Activated CD8-positive, alpha-beta T cell treated with anti-CD3 and anti-CD28 coated beads, Interleukin-2, amount 10 ng/mL, durations not matched to agents 7 days and 5 days (primary cell): ENCODE data around the gene CSAD. TPM values are rescaled to one million over a fixed set of nuclear protein-coding genes. Genes with fewer than 3 reads are reported as not detected.
"Not testable (repeated sequence)": the region's sequence is repeated elsewhere in the genome, so short reads cannot be mapped to it uniquely, and the experiment has no call there.

Source experiments
- ATAC-seq: fragments of 150-1000 bp; cut with Tn5 transposase; one replicate; pipeline ENCODE4 v1.10.0; 2021; ENCODE audit warnings: moderate library complexity
- CTCF ChIA-PET: fragments of 350-600 bp; sonication (Branson Sonifier 250); formaldehyde crosslinking; loops from one replicate; lab custom pipeline; 2021; ENCODE audit warnings: antibody characterized with exemption; lab: Charles Lee
- POLR2A ChIA-PET: fragments of 350-600 bp; sonication (Branson Sonifier 250); formaldehyde crosslinking; loops from one replicate; lab custom pipeline; 2021; ENCODE audit warnings: antibody characterized with exemption; lab: Charles Lee
- DNase-seq: peaks from one replicate; pipeline ENCODE4 v3.0.0-alpha.2; 2020
- H3K27ac Mint-ChIP-seq: one replicate; pipeline ENCODE4 v1.8.0; 2021; ENCODE audit warnings: mild to moderate bottlenecking, mixed read lengths
- H3K27me3 Mint-ChIP-seq: one replicate; pipeline ENCODE4 v1.8.0; 2021; ENCODE audit warnings: low read depth, mixed read lengths
- H3K36me3 Mint-ChIP-seq: one replicate; pipeline ENCODE4 v1.8.0; 2021; ENCODE audit warnings: low read depth, mixed read lengths
- H3K4me1 Mint-ChIP-seq: one replicate; pipeline ENCODE4 v1.8.0; 2021; ENCODE audit warnings: low read depth, mixed read lengths
- H3K4me3 Mint-ChIP-seq: one replicate; pipeline ENCODE4 v1.8.0; 2021; ENCODE audit warnings: mild to moderate bottlenecking, mixed read lengths
- H3K9me3 Mint-ChIP-seq: one replicate; pipeline ENCODE4 v1.8.0; 2022; ENCODE audit warnings: mixed read lengths; ENCODE audit not compliant: insufficient read depth
- total RNA-seq, 2 experiments: library from RNA; stranded (reverse); gene quantifications; one replicate each; pipeline ENCODE4 v1.2.3, GENCODE V29; 2021

The CSAD gene
- total RNA-seq, 2 experiments from 2014 or later, result 15.7 to 17.0 TPM

GRCh38 chr12:53208435-53208834, 27.7 kb upstream of the CSAD start:
- no peak for ATAC-seq
- Mint-ChIP-seq H3K36me3 (peaks cover 75% of the 10 kb centered on the region), H3K27ac (peak overlapping the region; percentile 95), H3K27me3 (no peaks in the 10 kb centered on the region), H3K9me3 (no peaks in the 10 kb centered on the region), H3K4me1 (peaks cover 79% of the 10 kb centered on the region), H3K4me3 (peak overlapping the region; percentile 81)
- DNase-seq, result no peak
- ChIA-PET CTCF (interaction anchor here (1.0 to 15.1 kb wide), 13 partner anchors 9 to 142 kb away, joined by 3 to 401 read pairs (median 8); partner anchors contain the start of genes AAAS, ESPL1, MYG1 and PFDN5), POLR2A (interaction anchor here (0.6 to 4.6 kb wide), 9 partner anchors 10 to 91 kb away, joined by 3 to 46 read pairs (median 4); partner anchors contain the start of genes CSAD, ESPL1, MYG1 and ZNF740)

GRCh38 chr12:53207042-53207441, 26.3 kb upstream of the CSAD start, which contains the start of gene ITGB7:
Gene ITGB7 (minus strand): TSS chr12:53207251. CDS start chr12:53200443, 6,808 bp downstream.
- H3K4me1 Mint-ChIP-seq, result peaks cover 80% of the 10 kb centered on the region
- peaks cover 68% of the 10 kb centered on the region for H3K36me3 Mint-ChIP-seq
- POLR2A ChIA-PET, result interaction anchor here (0.6 to 4.6 kb wide), 7 partner anchors 8 to 118 kb away, joined by 3 to 46 read pairs (median 4); partner anchors contain the start of gene ESPL1

GRCh38 chr12:53205747-53206419, 25.2 kb upstream of the CSAD start:
- Mint-ChIP-seq H3K4me3 (peak overlapping the region; percentile 83), H3K36me3 (peaks cover 66% of the 10 kb centered on the region), H3K27me3 (no peaks in the 10 kb centered on the region), H3K4me1 (peaks cover 80% of the 10 kb centered on the region), H3K9me3 (no peaks in the 10 kb centered on the region), H3K27ac (peak overlapping the region; percentile 86)
- ChIA-PET POLR2A (interaction anchor here (0.6 to 4.6 kb wide), 6 partner anchors 13 to 295 kb away, joined by 3 to 46 read pairs (median 4); partner anchors contain the start of genes CSAD, TARBP2 and ZNF740), CTCF (interaction anchor here (1.1 to 12.7 kb wide), 5 partner anchors 46 to 140 kb away, joined by 4 to 188 read pairs (median 7); partner anchors contain the start of gene ESPL1)
- peak; percentile 71 for ATAC-seq
- peak; percentile 90 for DNase-seq

More at GRCh38 chr12:53207042-53207441, 26.3 kb upstream of the CSAD start, which contains the start of gene ITGB7:
- peak within 1 kb of the TSS; percentile 83 for H3K4me3 Mint-ChIP-seq
- ATAC-seq, result peak; percentile 75
- DNase-seq, result peak; percentile 89
- no peaks in the 10 kb centered on the region for H3K27me3 Mint-ChIP-seq
- no peaks in the 10 kb centered on the region for H3K9me3 Mint-ChIP-seq
- CTCF ChIA-PET, result interaction anchor here (1.1 to 12.7 kb wide), 5 partner anchors 12 to 114 kb away, joined by 5 to 192 read pairs (median 30); partner anchors contain the start of genes AAAS, MYG1 and PFDN5
- H3K27ac Mint-ChIP-seq, result peak within 1 kb of the TSS; percentile 95

GRCh38 chr12:53204351-53204750, 23.6 kb upstream of the CSAD start:
- CTCF ChIA-PET, result interaction anchor here (1.1 to 2.8 kb wide), 6 partner anchors 9 to 139 kb away, joined by 3 to 7 read pairs (median 4); no protein-coding TSS in a partner anchor
- Mint-ChIP-seq H3K4me3 (peak overlapping the region; percentile 45), H3K36me3 (peaks cover 67% of the 10 kb centered on the region), H3K27ac (no peak overlapping the region), H3K4me1 (peaks cover 80% of the 10 kb centered on the region), H3K27me3 (no peaks in the 10 kb centered on the region), H3K9me3 (no peaks in the 10 kb centered on the region)
- ATAC-seq (no peak), DNase-seq (no peak)
- POLR2A ChIA-PET, result interaction anchor here (0.7 to 1.4 kb wide), 2 partner anchors 15 to 46 kb away, joined by 3 to 4 read pairs; no protein-coding TSS in a partner anchor

- DNase-seq, H3K27ac Mint-ChIP-seq, H3K27me3 Mint-ChIP-seq, ATAC-seq, H3K4me3 Mint-ChIP-seq, H3K9me3 Mint-ChIP-seq: not testable (repeated sequence)
- CTCF ChIA-PET, result interaction anchor here (0.7 to 6.5 kb wide), 9 partner anchors 10 to 90 kb away, joined by 3 to 58 read pairs (median 3); partner anchors contain the start of gene ESPL1
- peaks cover 77% of the 10 kb centered on the region for H3K36me3 Mint-ChIP-seq
- POLR2A ChIA-PET, result interaction anchor here (0.8 to 7.9 kb wide), 5 partner anchors 14 to 66 kb away, joined by 3 to 57 read pairs (median 4); partner anchors contain the start of genes CSAD, ESPL1 and ZNF740
- H3K4me1 Mint-ChIP-seq, result peaks cover 79% of the 10 kb centered on the region
Observed at GRCh38 chr12:53202316-53202715, 21.6 kb upstream of the CSAD start.

GRCh38 chr12:53201639-53202038, 20.9 kb upstream of the CSAD start:
- Mint-ChIP-seq H3K27ac (peak overlapping the region; percentile 58), H3K36me3 (peaks cover 79% of the 10 kb centered on the region), H3K9me3 (no peaks in the 10 kb centered on the region), H3K27me3 (no peaks in the 10 kb centered on the region), H3K4me1 (peaks cover 79% of the 10 kb centered on the region), H3K4me3 (peak overlapping the region; percentile 48)
- DNase-seq, result no peak
- CTCF ChIA-PET, result interaction anchor here (0.7 to 6.5 kb wide), 9 partner anchors 11 to 91 kb away, joined by 3 to 58 read pairs (median 3); partner anchors contain the start of gene ESPL1
- no peak for ATAC-seq
- POLR2A ChIA-PET, result interaction anchor here (0.8 to 7.9 kb wide), 6 partner anchors 9 to 67 kb away, joined by 3 to 57 read pairs (median 4); partner anchors contain the start of genes CSAD, ESPL1 and ZNF740

- no peaks in the 10 kb centered on the region for H3K27me3 Mint-ChIP-seq
- no peak for ATAC-seq
- peaks cover 80% of the 10 kb centered on the region for H3K36me3 Mint-ChIP-seq
- CTCF ChIA-PET, result interaction anchor here (0.9 to 6.5 kb wide), 10 partner anchors 12 to 151 kb away, joined by 3 to 58 read pairs (median 4); partner anchors contain the start of gene ESPL1
- H3K27ac Mint-ChIP-seq, result peak overlapping the region; percentile 88
- no peak for DNase-seq
- peak overlapping the region; percentile 68 for H3K4me3 Mint-ChIP-seq
- peaks cover 81% of the 10 kb centered on the region for H3K4me1 Mint-ChIP-seq
- POLR2A ChIA-PET, result interaction anchor here (0.8 to 7.9 kb wide), 5 partner anchors 10 to 67 kb away, joined by 4 to 57 read pairs (median 5); partner anchors contain the start of genes CSAD, ESPL1 and ZNF740
- H3K9me3 Mint-ChIP-seq, result no peaks in the 10 kb centered on the region
Observed at GRCh38 chr12:53201177-53201541, 20.4 kb upstream of the CSAD start.

- Mint-ChIP-seq H3K4me3 (peak overlapping the region; percentile 68), H3K27ac (peak overlapping the region; percentile 88), H3K27me3 (no peaks in the 10 kb centered on the region), H3K4me1 (peaks cover 79% of the 10 kb centered on the region), H3K36me3 (peaks cover 81% of the 10 kb centered on the region), H3K9me3 (no peaks in the 10 kb centered on the region)
- POLR2A ChIA-PET, result interaction anchor here (0.8 to 7.9 kb wide), 5 partner anchors 10 to 67 kb away, joined by 4 to 57 read pairs (median 6); partner anchors contain the start of genes CSAD, ESPL1 and ZNF740
- ATAC-seq (peak; percentile 44), DNase-seq (peak; percentile 57)
- CTCF ChIA-PET, result interaction anchor here (0.9 to 6.5 kb wide), 8 partner anchors 12 to 152 kb away, joined by 3 to 58 read pairs (median 4); partner anchors contain the start of genes AAAS and ESPL1
Observed at GRCh38 chr12:53200458-53201176, 19.9 kb upstream of the CSAD start.

GRCh38 chr12:53200107-53200457, 19.4 kb upstream of the CSAD start:
- peak overlapping the region; percentile 88 for H3K27ac Mint-ChIP-seq
- H3K27me3 Mint-ChIP-seq, result no peaks in the 10 kb centered on the region
- H3K9me3 Mint-ChIP-seq, result no peaks in the 10 kb centered on the region
- H3K36me3 Mint-ChIP-seq, result peaks cover 81% of the 10 kb centered on the region
- CTCF ChIA-PET, result interaction anchor here (0.9 to 6.5 kb wide), 9 partner anchors 11 to 152 kb away, joined by 3 to 58 read pairs (median 5); partner anchors contain the start of genes AAAS and ESPL1
- no peak for DNase-seq
- H3K4me3 Mint-ChIP-seq, result peak overlapping the region; percentile 68
- no peak for ATAC-seq
- peaks cover 77% of the 10 kb centered on the region for H3K4me1 Mint-ChIP-seq
- POLR2A ChIA-PET, result interaction anchor here (0.8 to 7.9 kb wide), 4 partner anchors 11 to 68 kb away, joined by 5 to 57 read pairs (median 18); partner anchors contain the start of genes CSAD, ESPL1 and ZNF740

- H3K36me3 Mint-ChIP-seq, result peaks cover 82% of the 10 kb centered on the region
- POLR2A ChIA-PET, result interaction anchor here (1.1 to 7.9 kb wide), 4 partner anchors 11 to 68 kb away, joined by 3 to 57 read pairs (median 18); partner anchors contain the start of genes CSAD, ESPL1 and ZNF740
- H3K4me1 Mint-ChIP-seq, result peaks cover 76% of the 10 kb centered on the region
- peak overlapping the region; percentile 68 for H3K4me3 Mint-ChIP-seq
- DNase-seq (no peak), ATAC-seq (no peak)
- CTCF ChIA-PET, result interaction anchor here (0.9 to 6.5 kb wide), 17 partner anchors 9 to 153 kb away, joined by 3 to 58 read pairs (median 4); partner anchors contain the start of genes AAAS and ESPL1
- peak overlapping the region; percentile 88 for H3K27ac Mint-ChIP-seq
- H3K27me3 Mint-ChIP-seq, result no peaks in the 10 kb centered on the region
- no peaks in the 10 kb centered on the region for H3K9me3 Mint-ChIP-seq
Observed at GRCh38 chr12:53199700-53200099, 19.0 kb upstream of the CSAD start.
